GM12872 (cell line): Measurements from ENCODE around the gene ADCY2.

ENCODE experiments used
- TF ChIP-seq, protein P1 (sequence below): IDR thresholded peaks from 3 replicates; pipeline ENCODE4 v1.5.1; 2011; ENCODE audit warnings: low read depth, mild to moderate bottlenecking, low read length, moderate library complexity; ENCODE audit not compliant: insufficient read depth

The ADCY2 gene

DNA sequence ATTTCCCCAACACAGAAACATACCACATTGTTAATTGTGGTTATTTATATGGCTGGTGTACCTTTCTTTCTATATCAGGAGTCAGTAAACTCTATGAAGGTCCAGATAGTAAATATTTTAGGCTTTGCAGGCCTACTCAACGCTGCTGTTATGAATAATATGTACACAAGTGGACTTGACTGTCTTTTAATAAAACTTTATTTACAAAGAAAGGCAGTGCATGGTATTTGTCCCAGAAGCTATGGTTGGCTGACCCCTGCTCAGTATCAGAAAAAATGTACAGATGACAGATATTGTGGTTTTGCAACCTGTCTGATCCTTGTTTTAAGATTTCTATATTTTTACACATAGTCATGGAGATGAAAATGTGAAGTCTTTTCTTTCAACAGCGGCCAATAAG, 478.7 kb downstream of the ADCY2 start:
- TF ChIP-seq, protein P1, sequence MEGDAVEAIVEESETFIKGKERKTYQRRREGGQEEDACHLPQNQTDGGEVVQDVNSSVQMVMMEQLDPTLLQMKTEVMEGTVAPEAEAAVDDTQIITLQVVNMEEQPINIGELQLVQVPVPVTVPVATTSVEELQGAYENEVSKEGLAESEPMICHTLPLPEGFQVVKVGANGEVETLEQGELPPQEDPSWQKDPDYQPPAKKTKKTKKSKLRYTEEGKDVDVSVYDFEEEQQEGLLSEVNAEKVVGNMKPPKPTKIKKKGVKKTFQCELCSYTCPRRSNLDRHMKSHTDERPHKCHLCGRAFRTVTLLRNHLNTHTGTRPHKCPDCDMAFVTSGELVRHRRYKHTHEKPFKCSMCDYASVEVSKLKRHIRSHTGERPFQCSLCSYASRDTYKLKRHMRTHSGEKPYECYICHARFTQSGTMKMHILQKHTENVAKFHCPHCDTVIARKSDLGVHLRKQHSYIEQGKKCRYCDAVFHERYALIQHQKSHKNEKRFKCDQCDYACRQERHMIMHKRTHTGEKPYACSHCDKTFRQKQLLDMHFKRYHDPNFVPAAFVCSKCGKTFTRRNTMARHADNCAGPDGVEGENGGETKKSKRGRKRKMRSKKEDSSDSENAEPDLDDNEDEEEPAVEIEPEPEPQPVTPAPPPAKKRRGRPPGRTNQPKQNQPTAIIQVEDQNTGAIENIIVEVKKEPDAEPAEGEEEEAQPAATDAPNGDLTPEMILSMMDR = no peak

DNA sequence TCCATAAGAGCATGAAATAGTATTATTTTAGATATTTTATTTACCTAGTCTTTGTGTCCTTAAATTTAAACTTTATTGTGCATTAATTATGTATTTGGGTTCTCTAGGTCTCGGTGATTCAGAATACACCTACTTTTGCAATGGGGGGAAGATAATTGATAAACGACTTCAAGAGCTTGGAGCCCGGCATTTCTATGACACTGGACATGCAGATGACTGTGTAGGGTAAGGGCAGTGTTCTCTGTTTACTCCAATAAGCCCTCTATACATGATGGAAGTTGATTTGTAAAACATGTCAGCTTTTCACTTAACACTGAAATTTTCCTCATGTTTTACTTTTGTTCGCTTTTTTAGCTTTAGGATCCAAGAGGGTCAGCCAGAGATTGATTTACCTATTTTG, 479.2 kb downstream of the ADCY2 start:
- TF ChIP-seq, protein P1 = no peak

DNA sequence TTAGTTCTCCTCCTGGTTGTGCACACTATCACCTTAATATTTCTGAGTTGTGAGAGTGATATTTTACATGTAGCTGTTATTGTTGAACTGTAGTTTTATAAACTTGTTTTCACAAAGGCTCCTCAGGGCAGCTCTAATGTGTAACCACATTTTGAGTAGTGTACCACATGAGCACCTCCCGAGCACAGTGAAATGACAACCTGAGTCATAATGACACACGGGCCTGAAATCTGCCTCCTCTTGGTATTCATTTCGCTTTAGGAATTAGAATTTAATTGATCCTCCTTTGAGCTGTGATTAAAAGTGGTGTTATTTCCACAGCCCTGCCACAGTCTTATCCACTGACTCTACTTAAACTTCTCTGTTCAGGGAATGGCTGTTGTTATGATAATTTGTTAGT, 480.9 kb downstream of the ADCY2 start:
- TF ChIP-seq, protein P1 = no peak

DNA sequence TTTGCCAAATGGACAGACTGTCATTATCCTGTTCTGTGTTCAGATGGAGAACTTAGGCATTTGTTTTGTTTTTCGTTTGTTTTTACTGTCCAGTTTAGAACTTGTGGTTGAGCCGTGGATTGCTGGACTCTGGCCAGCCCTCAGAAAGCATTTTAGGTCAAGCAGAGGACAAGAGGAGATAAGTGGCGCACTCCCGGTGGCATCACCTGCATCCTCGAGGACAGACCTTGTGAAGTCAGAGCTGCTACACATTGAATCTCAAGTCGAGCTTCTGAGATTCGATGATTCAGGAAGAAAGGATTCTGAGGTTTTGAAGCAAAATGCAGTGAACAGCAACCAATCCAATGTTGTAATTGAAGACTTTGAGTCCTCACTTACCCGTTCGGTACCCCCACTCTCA, 481.9 kb downstream of the ADCY2 start:
- TF ChIP-seq, protein P1 = no peak

DNA sequence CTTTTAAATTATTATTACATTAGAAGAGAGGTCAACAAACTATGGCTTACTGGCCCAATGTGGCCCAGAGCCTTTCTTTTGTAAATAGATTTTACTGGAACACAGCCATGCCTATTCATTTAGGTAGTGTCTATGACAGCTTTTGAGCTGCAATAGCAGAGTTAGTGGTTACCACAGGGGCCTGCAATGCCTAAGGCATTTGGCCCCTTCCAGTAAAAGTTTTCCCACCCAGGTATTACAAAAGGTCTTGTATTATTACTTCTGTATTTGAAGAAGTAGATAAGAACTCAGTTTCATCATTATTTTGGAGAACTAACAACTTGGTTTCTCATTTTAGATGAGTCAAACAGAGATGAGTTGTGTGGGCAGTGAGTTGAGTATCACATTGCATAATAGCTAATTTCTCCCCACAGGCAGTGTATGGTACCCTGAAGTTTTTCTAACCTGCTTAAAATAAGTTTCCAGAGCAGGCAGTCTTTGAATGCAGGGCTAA, 482.5 kb downstream of the ADCY2 start:
- TF ChIP-seq, protein P1 = no peak
